Endothelial cell of hepatic sinusoid (primary cell): ENCODE data around the gene PLA2G12A.
"Not testable (repeated sequence)": the region's sequence is repeated elsewhere in the genome, so short reads cannot be mapped to it uniquely, and the experiment has no call there.

Experiments
- in situ Hi-C: cut with HindIII; loops from 2 replicates; pipeline ENCODE4 v1.10.0; 2017; ENCODE audit warnings: low sequenced_read_pairs

Gene PLA2G12A

DNA sequence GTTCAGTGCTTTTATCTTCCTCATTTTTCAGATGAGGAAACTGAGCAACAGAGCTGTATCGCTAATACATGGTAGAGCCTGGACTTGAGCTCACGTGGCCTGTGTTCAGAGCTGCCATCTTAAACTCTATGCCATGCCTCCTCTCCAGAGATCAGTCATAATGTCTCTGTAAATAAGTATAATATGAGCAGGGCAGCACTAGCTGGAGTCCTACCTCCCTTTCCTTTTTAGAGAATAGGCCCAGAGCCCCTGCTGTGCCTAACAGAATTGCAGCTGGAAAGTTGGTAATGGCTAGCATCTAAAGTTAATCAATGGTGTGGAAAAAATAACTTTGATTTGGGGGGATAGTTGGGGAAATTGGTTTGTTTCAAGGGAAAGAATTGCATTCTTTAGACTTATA lies 47.0 kb downstream of the PLA2G12A start:
- in situ Hi-C loops, result no loop called here

DNA sequence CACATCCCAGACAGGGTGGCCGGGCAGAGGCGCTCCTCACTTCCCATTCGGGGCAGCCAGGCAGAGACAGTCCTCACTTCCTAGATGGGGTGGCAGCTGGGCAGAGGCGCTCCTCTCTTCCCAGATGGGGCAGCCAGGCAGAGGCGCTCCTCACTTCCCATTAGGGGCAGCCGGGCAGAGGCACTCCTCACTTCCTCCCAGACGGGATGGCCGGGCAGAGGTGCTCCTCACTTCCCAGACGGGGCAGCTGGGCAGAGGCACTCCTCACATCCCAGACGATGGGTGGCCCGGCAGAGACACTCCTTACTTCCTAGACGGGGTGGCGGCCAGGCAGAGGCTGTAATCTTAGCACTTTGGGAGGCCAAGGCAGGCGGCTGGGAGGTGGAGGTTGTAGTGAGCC lies 50.9 kb downstream of the PLA2G12A start:
- in situ Hi-C loops, result not testable (repeated sequence)

DNA sequence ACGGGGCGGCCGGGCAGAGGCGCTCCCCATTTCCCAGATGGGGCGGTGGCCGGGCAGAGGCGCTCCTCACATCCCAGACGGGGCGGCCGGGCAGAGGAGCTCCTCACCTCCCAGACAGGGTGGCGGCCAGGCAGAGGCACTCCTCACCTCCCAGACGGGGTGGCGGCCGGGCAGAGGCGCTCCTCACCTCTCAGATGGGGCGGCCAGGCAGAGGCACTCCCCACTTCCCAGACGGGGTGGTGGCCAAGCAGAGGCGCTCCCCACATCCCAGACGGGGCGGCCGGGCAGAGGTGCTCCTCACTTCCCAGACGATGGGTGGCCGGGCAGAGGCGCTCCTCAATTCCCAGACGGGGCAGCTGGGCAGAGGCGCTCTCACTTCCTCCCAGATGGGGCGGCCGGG lies 51.4 kb downstream of the PLA2G12A start:
- in situ Hi-C loops, result not testable (repeated sequence)

DNA sequence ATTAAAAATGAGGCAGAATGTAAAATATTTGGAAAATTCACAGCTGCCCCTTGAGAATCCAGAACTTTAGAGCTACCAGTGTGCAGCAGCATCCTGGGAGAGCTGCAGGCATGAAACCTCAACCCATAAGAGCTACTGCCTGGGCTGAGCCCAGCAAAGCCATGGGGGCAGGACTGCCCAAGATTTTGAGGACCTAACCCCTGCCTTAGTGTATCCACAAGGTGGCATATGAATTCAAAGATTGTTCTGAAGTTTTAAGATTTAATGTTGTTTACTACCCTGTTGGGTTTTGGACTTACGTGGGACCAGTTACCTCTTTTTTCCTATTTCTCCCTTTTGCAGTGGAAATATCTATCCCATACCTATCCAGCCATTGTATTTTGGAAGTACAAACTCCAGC lies 53.0 kb downstream of the PLA2G12A start:
- in situ Hi-C loops, result no loop called here

DNA sequence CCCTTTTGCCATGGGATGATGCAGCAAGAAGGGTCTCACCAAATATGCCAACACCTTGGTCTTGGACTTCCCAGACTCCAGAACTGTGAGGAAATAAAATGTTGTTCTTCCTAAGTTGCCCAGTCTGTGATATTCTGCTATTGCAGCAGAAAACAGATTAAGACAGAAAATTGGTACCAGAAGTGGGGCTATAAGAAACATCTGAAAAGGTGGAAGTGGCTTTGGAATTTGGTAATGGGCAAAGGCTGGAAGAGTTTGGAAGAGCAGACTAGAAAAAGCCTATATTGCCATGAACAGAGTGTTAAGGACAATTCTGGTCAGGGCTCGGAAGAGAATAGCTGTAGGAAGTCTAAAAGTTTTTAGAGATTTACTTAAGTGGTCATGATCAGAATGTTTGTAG lies 54.0 kb downstream of the PLA2G12A start:
- in situ Hi-C loops, result no loop called here

DNA sequence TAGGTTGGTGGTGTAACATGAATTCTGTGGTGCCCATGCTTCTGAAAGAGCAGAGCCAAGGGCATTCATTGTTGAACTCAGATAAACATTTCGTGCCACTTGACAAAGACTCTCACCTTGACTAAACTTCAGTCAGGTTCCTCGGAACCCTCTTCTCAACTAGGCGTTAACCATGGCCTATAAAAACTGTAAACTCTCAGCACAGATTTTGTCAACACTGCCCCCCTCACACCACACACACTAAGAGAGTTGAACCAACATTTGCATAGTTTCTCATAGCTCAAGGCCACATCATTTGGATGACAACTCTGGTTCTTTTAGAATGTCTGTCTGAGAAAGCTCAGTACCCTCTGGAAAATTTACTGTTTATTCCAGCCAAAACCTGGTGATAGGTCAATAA lies 54.7 kb downstream of the PLA2G12A start:
- in situ Hi-C loops, result no loop called here

DNA sequence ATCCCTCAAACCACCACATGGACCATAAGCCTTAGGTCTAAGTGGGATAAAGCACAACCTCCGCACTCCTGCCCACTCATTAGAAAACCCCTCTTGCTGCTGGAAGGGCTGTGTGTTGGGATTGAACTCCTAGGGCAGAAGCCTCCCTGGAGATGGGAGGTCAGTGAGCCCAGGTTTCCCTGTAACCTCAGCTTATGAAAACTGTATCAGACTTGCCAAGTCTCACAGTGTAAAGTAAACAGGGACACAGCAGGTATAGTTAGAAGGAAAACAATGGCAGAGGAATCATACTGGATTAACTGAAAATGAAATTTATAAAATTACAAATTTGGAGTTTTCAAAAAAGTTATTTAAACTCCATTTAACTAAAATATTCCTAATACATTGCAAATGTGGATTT lies 56.6 kb downstream of the PLA2G12A start:
- in situ Hi-C loops, result no loop called here

DNA sequence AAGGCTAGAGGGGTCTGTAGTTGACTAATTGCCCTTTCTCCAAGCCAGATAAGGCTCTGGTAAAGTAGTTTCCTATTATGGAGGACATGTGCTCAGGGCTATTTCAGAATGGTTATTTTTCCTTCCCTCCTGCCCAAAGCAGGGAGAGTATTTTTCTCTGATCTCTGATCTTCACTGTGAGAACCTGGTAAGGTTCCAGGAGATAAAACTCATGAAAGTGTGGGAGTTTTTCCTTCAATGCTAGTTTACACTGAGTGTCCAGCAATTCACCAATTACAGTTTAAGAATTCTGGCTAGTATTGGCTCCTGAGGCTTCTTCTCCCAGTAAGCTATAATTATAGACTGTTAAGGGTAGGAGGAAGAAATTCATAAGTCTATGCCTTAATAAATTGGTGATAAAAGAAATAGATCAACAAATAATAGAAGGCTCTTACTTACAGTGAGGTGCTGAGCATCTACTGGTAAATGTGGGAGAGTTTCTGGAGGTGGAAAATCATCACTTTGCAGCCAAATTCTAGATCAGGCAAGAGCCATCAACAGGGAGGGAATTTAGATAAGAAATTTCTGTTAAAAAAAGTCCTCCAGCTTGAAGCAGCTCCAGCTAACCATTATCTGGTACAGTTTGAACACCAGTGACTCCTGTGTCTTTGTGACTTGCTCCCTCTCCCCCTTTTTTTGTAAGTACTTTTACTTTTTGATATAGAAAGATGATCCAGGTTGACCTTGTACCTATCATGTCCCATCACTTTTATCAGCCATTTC lies 57.5 kb downstream of the PLA2G12A start:
- in situ Hi-C loops, result no loop called here

DNA sequence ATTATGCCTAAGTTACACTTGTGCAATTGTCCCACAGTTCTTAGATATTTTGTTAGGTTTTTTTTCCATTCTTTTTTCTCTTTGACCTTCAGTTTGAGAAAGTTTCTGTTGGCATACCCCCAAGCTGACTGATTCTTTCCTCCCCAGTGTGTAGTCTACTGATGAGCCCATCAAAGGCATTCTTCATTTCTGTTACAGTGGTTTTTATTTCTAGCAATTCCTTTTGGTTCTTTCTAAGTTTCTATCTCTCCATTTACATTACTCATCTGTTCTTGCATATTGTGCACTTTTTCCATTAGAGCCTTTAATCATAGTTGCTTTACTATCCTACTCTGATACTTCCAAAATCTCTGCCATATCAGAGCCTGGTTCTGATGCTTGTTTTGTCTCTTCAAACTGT lies 58.5 kb downstream of the PLA2G12A start:
- in situ Hi-C loops, result no loop called here

DNA sequence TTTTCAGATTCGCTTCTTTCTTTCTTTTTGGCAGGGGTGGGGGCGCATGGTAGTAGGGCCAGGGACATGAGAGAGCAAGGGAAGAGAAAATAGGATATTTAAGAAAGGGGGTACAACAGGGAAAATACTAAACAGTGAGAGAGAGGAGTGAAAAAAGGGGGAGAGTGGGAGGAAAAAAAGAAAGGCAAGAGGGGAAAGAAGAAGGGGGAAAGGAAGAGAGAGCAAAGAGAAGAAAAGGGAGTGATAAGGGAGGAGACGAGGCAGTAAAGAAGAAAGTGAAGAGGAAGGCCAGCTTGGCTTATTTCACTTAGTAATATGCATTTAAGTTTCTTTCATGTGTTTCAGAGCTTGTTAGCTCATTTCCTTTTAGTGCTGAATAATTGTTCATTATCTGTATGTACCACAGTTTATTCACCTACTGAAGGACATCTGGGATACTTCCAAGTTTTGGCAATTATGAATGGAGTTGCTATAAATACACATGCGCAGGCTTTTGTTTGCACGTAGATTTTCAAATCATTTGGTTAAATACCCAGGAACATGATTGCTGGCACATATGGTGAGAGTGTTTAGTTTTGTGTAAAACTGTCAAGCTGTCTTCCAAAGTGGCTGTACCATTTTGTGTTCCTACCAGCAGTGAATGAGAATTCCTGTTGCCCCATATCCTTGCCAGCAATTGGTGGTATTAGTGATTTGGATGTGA lies 63.9 kb downstream of the PLA2G12A start:
- in situ Hi-C loops, result no loop called here

DNA sequence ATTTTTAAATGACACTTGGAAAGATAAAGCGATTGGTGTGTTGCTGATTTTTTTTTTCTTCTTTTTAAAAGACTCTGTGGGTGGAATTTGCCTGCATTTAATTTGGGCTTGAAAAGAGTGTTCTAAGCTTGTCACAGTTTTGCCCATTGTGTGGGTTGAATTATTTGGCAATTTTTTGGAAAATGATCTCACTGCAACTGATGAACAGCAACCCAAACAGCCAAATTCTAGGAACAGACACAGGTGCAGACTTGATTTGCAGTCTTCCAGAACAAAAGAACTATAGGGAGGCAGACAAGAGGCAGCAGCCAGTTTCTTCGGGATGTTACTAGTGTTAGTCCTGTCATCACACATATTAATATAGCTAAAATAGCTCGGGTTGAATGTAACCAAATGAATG lies 67.1 kb downstream of the PLA2G12A start:
- in situ Hi-C loops, result no loop called here

DNA sequence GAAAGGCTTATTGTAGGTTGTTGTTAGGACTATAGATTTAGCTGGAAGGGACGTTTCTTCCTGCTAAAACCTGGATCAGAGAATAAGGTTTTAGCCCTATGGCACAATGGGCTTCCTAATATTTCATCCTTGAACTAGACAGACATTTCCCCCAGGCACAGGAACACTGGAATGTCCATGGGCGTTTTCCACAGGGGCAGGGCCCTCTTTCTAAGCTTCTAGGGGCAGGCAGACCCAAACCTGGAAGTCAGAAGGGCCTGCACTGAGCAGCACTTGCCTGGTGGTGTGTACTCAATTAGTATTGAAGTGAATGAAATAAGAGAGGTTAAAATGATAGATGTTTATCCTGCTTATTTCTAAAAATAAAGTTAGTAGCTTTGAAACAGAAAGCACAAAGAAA lies 67.8 kb downstream of the PLA2G12A start:
- in situ Hi-C loops, result no loop called here
